NCI-H1417 (cell line): ENCODE measurements around the gene EHD1.
A peak's percentile ranks its signal among the peaks of the same experiment; 100 is the strongest.
"Not testable (repeated sequence)": the region's sequence is repeated elsewhere in the genome, so short reads cannot be mapped to it uniquely, and the experiment has no call there.

Experiments
- DNase-seq, 3 experiments: peaks; one replicate each; lab custom pipeline; 2025; lab: John Stamatoyannopoulos, UW

Gene EHD1

GRCh38 chr11:64826578-64827450 lies 51.6 kb downstream of the EHD1 start:
- no peak for DNase-seq

GRCh38 chr11:64826062-64826461 lies 52.4 kb downstream of the EHD1 start:
- no peak for DNase-seq

GRCh38 chr11:64823568-64824119 lies 54.8 kb downstream of the EHD1 start:
- DNase-seq = no peak

GRCh38 chr11:64817476-64817875 lies 60.9 kb downstream of the EHD1 start:
- no peak for DNase-seq

- not testable (repeated sequence) for DNase-seq
Observed at GRCh38 chr11:64815433-64815832, 63.0 kb downstream of the EHD1 start.

- DNase-seq = no peak
Observed at GRCh38 chr11:64814712-64815187, 63.7 kb downstream of the EHD1 start.

GRCh38 chr11:64813826-64814225 lies 64.6 kb downstream of the EHD1 start:
- no peak for DNase-seq

GRCh38 chr11:64810891-64811272 lies 67.5 kb downstream of the EHD1 start:
- peak in 1 of 3 experiments; percentile 40 for DNase-seq

- peak; percentile 95 to 99 (median 98) for DNase-seq
Observed at GRCh38 chr11:64810271-64810890, 68.0 kb downstream of the EHD1 start, which contains the start of gene MEN1. MEN1 (minus strand) TSS chr11:64810551; CDS start chr11:64810109, 442 bp downstream.

GRCh38 chr11:64809781-64810241 lies 68.6 kb downstream of the EHD1 start:
- peak; percentile 37 to 65 (median 63) for DNase-seq

- no peak for DNase-seq
Observed at GRCh38 chr11:64805481-64805880, 72.9 kb downstream of the EHD1 start.

GRCh38 chr11:64804346-64805210 lies 73.8 kb downstream of the EHD1 start:
- DNase-seq = no peak

GRCh38 chr11:64803846-64804345 lies 74.5 kb downstream of the EHD1 start:
- peak in 1 of 3 experiments; percentile 62 for DNase-seq

GRCh38 chr11:64803158-64803845 lies 75.1 kb downstream of the EHD1 start, which contains the start of gene MAP4K2:
MAP4K2 (minus strand) TSS chr11:64803214; CDS start chr11:64803149, 65 bp downstream.
- DNase-seq = peak; percentile 83 to 88 (median 84)

- DNase-seq = peak in 1 of 3 experiments; percentile 24
Observed at GRCh38 chr11:64802370-64803157, 75.9 kb downstream of the EHD1 start.
